ENCODE results near the gene PLCD3. TPM values are rescaled to one million over a fixed set of nuclear protein-coding genes. Genes with fewer than 3 reads are reported as not detected.

PLCD3 gene
- total and polyA plus RNA-seq, 10 of the 15 experiments (the other 5 are each of a cell fraction or from before 2014, with no cell fraction given) = 0.02 to 1.6 (median 0.44) TPM

- TF ChIP-seq CBFB (IDR thresholded peaks at IDR 0.05; ENCODE audit: low read depth) (no peak), HSF1 (IDR thresholded peaks at IDR 0.05; ENCODE audit: low read depth, low read length) (no peak)
- TF ChIP-seq, protein P1, sequence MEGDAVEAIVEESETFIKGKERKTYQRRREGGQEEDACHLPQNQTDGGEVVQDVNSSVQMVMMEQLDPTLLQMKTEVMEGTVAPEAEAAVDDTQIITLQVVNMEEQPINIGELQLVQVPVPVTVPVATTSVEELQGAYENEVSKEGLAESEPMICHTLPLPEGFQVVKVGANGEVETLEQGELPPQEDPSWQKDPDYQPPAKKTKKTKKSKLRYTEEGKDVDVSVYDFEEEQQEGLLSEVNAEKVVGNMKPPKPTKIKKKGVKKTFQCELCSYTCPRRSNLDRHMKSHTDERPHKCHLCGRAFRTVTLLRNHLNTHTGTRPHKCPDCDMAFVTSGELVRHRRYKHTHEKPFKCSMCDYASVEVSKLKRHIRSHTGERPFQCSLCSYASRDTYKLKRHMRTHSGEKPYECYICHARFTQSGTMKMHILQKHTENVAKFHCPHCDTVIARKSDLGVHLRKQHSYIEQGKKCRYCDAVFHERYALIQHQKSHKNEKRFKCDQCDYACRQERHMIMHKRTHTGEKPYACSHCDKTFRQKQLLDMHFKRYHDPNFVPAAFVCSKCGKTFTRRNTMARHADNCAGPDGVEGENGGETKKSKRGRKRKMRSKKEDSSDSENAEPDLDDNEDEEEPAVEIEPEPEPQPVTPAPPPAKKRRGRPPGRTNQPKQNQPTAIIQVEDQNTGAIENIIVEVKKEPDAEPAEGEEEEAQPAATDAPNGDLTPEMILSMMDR (IDR thresholded peaks at IDR 0.05 in 2 of 3, conservative IDR thresholded peaks at IDR 0.05 in 1 of 3; ENCODE audit: control insufficient read depth in 2 of 3, extremely low read depth in 1 of 3, insufficient read depth in 1 of 3, low read depth in 3 of 3, low read length in 3 of 3) = no peak
These were observed 10.9 kb upstream of the PLCD3 start (continued) for GRCh38 chr17:45143094-45143670.

GRCh38 chr17:45139533-45139920 lies 7.2 kb upstream of the PLCD3 start:
- Histone ChIP-seq H3K27me3 (replicated peaks in 1 of 2; ENCODE audit: control insufficient read depth in 2 of 2, insufficient read depth in 2 of 2, low read length in 1 of 2) (no peaks in the 10 kb centered on the region), H3K79me2 (ENCODE audit: control insufficient read depth, insufficient read depth, low read length) (peaks cover 4% of the 10 kb centered on the region), H2AFZ (ENCODE audit: control insufficient read depth, low read depth, low read length) (no peak overlapping the region), H4K20me1 (ENCODE audit: control insufficient read depth, insufficient read depth) (no peaks in the 10 kb centered on the region), H3K4me1 (ENCODE audit: control insufficient read depth, insufficient read depth, low read length) (peaks cover 12% of the 10 kb centered on the region), H3K4me3 (no peak overlapping the region), H3K9ac (ENCODE audit: control insufficient read depth, insufficient read depth, low read length) (no peak overlapping the region), H3K36me3 (ENCODE audit: control insufficient read depth in 2 of 2, insufficient read depth in 2 of 2, low read length in 1 of 2) (no peaks in the 10 kb centered on the region), H3K4me2 (ENCODE audit: control insufficient read depth, insufficient read depth) (no peak overlapping the region), H3K9me3 (replicated peaks; ENCODE audit: control insufficient read depth, insufficient read depth, low read length) (no peaks in the 10 kb centered on the region), H3K27ac (ENCODE audit: control insufficient read depth, insufficient read depth) (no peak overlapping the region)
- in situ Hi-C loops (cut with MboI) (loop anchor here (5.0 kb wide), 1 partner anchor 58 kb away; no protein-coding TSS in a partner anchor), intact Hi-C loops (cut with micrococcal nuclease; ENCODE audit: unreplicated experiment) (no loop called here)
- POLR2A ChIA-PET = no interaction called here
- no peak for DNase-seq (ENCODE audit: low read depth, low spot score)
- TF ChIP-seq ETV6 (conservative IDR thresholded peaks at IDR 0.05 in 1 of 2, IDR thresholded peaks at IDR 0.05 in 1 of 2; ENCODE audit: borderline replicate concordance in 1 of 2, low read depth in 1 of 2) (no peak), NFYA (IDR thresholded peaks at IDR 0.05; ENCODE audit: borderline replicate concordance, low read depth, low read length) (no peak), MYC (IDR thresholded peaks at IDR 0.05; ENCODE audit: insufficient read depth, insufficient read length, insufficient replicate concordance, low read length, severe bottlenecking) (no peak), BMI1 (IDR thresholded peaks at IDR 0.05; ENCODE audit: borderline replicate concordance) (no peak)
- TF ChIP-seq, protein P2, sequence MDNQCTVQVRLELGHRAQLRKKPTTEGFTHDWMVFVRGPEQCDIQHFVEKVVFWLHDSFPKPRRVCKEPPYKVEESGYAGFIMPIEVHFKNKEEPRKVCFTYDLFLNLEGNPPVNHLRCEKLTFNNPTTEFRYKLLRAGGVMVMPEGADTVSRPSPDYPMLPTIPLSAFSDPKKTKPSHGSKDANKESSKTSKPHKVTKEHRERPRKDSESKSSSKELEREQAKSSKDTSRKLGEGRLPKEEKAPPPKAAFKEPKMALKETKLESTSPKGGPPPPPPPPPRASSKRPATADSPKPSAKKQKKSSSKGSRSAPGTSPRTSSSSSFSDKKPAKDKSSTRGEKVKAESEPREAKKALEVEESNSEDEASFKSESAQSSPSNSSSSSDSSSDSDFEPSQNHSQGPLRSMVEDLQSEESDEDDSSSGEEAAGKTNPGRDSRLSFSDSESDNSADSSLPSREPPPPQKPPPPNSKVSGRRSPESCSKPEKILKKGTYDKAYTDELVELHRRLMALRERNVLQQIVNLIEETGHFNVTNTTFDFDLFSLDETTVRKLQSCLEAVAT (IDR thresholded peaks at IDR 0.05) = no peak
- WGBS (ENCODE audit: insufficient coverage, insufficient replicate concordance, low lambda C conversion rate, missing lambda C conversion rate) = 86% methylated on average over 4 of the region's 4 CpGs
- no peak for FAIRE-seq
- SMC1A ChIA-PET (ENCODE audit: uncharacterized antibody, unreplicated experiment) = no interaction called here
- BruUV-seq (replicated peaks) = no TSS peak
- RAD21 ChIA-PET (ENCODE audit: unreplicated experiment) = interaction anchor here (0.7 kb wide), 1 partner anchor 58 kb away, joined by 3 read pairs; no protein-coding TSS in a partner anchor
- no peak for ATAC-seq
- CTCF ChIA-PET = interaction anchor here (1.0 to 8.1 kb wide), 3 partner anchors 12 to 138 kb away, joined by 3 to 291 read pairs (median 39); no protein-coding TSS in a partner anchor
